GM18867 (cell line): ENCODE measurements around the gene MCCD1.
"Not testable (repeated sequence)": the region's sequence is repeated elsewhere in the genome, so short reads cannot be mapped to it uniquely, and the experiment has no call there.

Source experiments
- ATAC-seq: cut with Tn5 transposase; IDR thresholded peaks from one replicate; pipeline ENCODE4 v1.9.1; 2021; ENCODE audit warnings: mild to moderate bottlenecking, moderate library complexity; ENCODE audit not compliant: unreplicated experiment

The MCCD1 gene

GRCh38 chr6:31541658-31542521 is 13.1 kb downstream of the MCCD1 start, which contains the start of gene DDX39B:
Gene DDX39B (minus strand): TSS chr6:31542003. CDS start chr6:31540532, 1,471 bp downstream.
- ATAC-seq = peak; percentile 68

GRCh38 chr6:31543639-31544038 is 14.9 kb downstream of the MCCD1 start:
- no peak for ATAC-seq

GRCh38 chr6:31544676-31545075 is 15.9 kb downstream of the MCCD1 start:
- ATAC-seq = no peak

GRCh38 chr6:31545291-31545690 is 16.5 kb downstream of the MCCD1 start:
- no peak for ATAC-seq

GRCh38 chr6:31546339-31546957 is 17.7 kb downstream of the MCCD1 start, which contains the start of gene ATP6V1G2:
Gene ATP6V1G2 (minus strand): TSS chr6:31546608. CDS start chr6:31546559, 49 bp downstream.
- peak; percentile 45 for ATAC-seq

- ATAC-seq = peak; percentile 75
These were observed 18.4 kb downstream of the MCCD1 start, which contains the start of gene NFKBIL1 for GRCh38 chr6:31546958-31547726. Gene NFKBIL1 (plus strand): TSS chr6:31547608. CDS start chr6:31547695, 87 bp downstream.

- ATAC-seq = no peak
These were observed 19.2 kb downstream of the MCCD1 start for GRCh38 chr6:31547727-31548543.

GRCh38 chr6:31548544-31548873 is 19.7 kb downstream of the MCCD1 start:
- no peak for ATAC-seq

GRCh38 chr6:31551371-31551770 is 22.6 kb downstream of the MCCD1 start:
- ATAC-seq = not testable (repeated sequence)

GRCh38 chr6:31556307-31556706 is 27.5 kb downstream of the MCCD1 start:
- no peak for ATAC-seq

- ATAC-seq = no peak
These were observed 28.9 kb downstream of the MCCD1 start for GRCh38 chr6:31557443-31558317.

- ATAC-seq = no peak
These were observed 29.5 kb downstream of the MCCD1 start for GRCh38 chr6:31558318-31558625.

- no peak for ATAC-seq
These were observed 30.1 kb downstream of the MCCD1 start for GRCh38 chr6:31558631-31559500.

GRCh38 chr6:31559606-31559957 is 30.8 kb downstream of the MCCD1 start:
- no peak for ATAC-seq

- ATAC-seq = peak; percentile 64
These were observed 31.4 kb downstream of the MCCD1 start for GRCh38 chr6:31559958-31560696.

- no peak for ATAC-seq
These were observed 31.9 kb downstream of the MCCD1 start for GRCh38 chr6:31560697-31561058.

- ATAC-seq = no peak
These were observed 39.0 kb downstream of the MCCD1 start for GRCh38 chr6:31567531-31568370.
